Caki2 (cell line): ENCODE measurements around the gene SEC14L6. TPM values are rescaled to one million over a fixed set of nuclear protein-coding genes. Genes with fewer than 3 reads are reported as not detected.
"Not testable (repeated sequence)": the region's sequence is repeated elsewhere in the genome, so short reads cannot be mapped to it uniquely, and the experiment has no call there.

ENCODE experiments used
- DNase-seq: peaks from one replicate; pipeline ENCODE4 v3.0.0-alpha.2; 2015; ENCODE audit warnings: low read depth
- in situ Hi-C: cut with HindIII; loops from 2 replicates; pipeline ENCODE4 v1.10.0; 2016; ENCODE audit warnings: low sequenced_read_pairs, low pct_unique_long_range_greater_than_20kb, mixed read lengths
- total RNA-seq: library from RNA; depleted of rRNA; stranded (reverse); fragments of >200 nt; shearing (Covaris generic); gene quantifications from 2 replicates; pipeline ENCODE4 v1.2.3, GENCODE V29; 2014; ENCODE audit warnings: low replicate concordance; rRNA removed

SEC14L6 gene
- total RNA-seq, result 28.2 and 51.2 TPM in 2 replicates

- in situ Hi-C loops, result no loop called here
Observed at GRCh38 chr22:30546616-30547015, at the start of gene SEC14L6. Gene SEC14L6 (minus strand): TSS chr22:30546741. CDS start chr22:30546682, 59 bp downstream.

GRCh38 chr22:30596199-30596598, 49.7 kb upstream of the SEC14L6 start:
- no peak for DNase-seq
- in situ Hi-C loops, result no loop called here

More at GRCh38 chr22:30546616-30547015, at the start of gene SEC14L6:
- no peak for DNase-seq

GRCh38 chr22:30592360-30592713, 45.8 kb upstream of the SEC14L6 start:
- DNase-seq, in situ Hi-C loops: not testable (repeated sequence)

- in situ Hi-C loops, result no loop called here
- DNase-seq, result peak; percentile 99
Observed at GRCh38 chr22:30591588-30592359, 45.2 kb upstream of the SEC14L6 start, which contains the start of gene PES1. Gene PES1 (minus strand): TSS chr22:30591910. CDS start chr22:30591833, 77 bp downstream.

GRCh38 chr22:30591191-30591587, 44.6 kb upstream of the SEC14L6 start:
- no peak for DNase-seq

GRCh38 chr22:30586414-30586813, 39.9 kb upstream of the SEC14L6 start:
- in situ Hi-C loops, result no loop called here
- DNase-seq, result no peak

More at GRCh38 chr22:30591191-30591587, 44.6 kb upstream of the SEC14L6 start:
- in situ Hi-C loops, result no loop called here

GRCh38 chr22:30584441-30584840, 37.9 kb upstream of the SEC14L6 start:
- no peak for DNase-seq
- in situ Hi-C loops, result no loop called here

GRCh38 chr22:30582788-30583545, 36.4 kb upstream of the SEC14L6 start:
- in situ Hi-C loops, result no loop called here
- DNase-seq, result no peak

GRCh38 chr22:30582051-30582450, 35.5 kb upstream of the SEC14L6 start:
- in situ Hi-C loops, result no loop called here
- no peak for DNase-seq

GRCh38 chr22:30580896-30581295, 34.4 kb upstream of the SEC14L6 start:
- in situ Hi-C loops, result no loop called here
- DNase-seq, result no peak

- DNase-seq, result no peak
- in situ Hi-C loops, result no loop called here
Observed at GRCh38 chr22:30578481-30578880, 31.9 kb upstream of the SEC14L6 start.

GRCh38 chr22:30575859-30576258, 29.3 kb upstream of the SEC14L6 start:
- no peak for DNase-seq
- in situ Hi-C loops, result no loop called here

- DNase-seq, result no peak
- in situ Hi-C loops, result no loop called here
Observed at GRCh38 chr22:30574997-30575671, 28.6 kb upstream of the SEC14L6 start.

GRCh38 chr22:30574095-30574981, 27.8 kb upstream of the SEC14L6 start, which contains the start of gene GAL3ST1:
Gene GAL3ST1 (minus strand): TSS chr22:30574665. CDS start chr22:30557392, 17,273 bp downstream.
- DNase-seq, result no peak
- in situ Hi-C loops, result no loop called here

- in situ Hi-C loops, result no loop called here
- DNase-seq, result peak; percentile 70
Observed at GRCh38 chr22:30573594-30574094, 27.1 kb upstream of the SEC14L6 start.

- in situ Hi-C loops, result no loop called here
- peak; percentile 78 for DNase-seq
Observed at GRCh38 chr22:30572840-30573593, 26.5 kb upstream of the SEC14L6 start.

- DNase-seq, result no peak
- in situ Hi-C loops, result no loop called here
Observed at GRCh38 chr22:30572210-30572609, 25.7 kb upstream of the SEC14L6 start.
